ENCODE data around the gene OSBPL5.
"Not testable (repeated sequence)": the region's sequence is repeated elsewhere in the genome, so short reads cannot be mapped to it uniquely, and the experiment has no call there.

OSBPL5 gene

GRCh38 chr11:3063876-3064275, 101.2 kb downstream of the OSBPL5 start:
- not testable (repeated sequence) for H4K20me1 ChIP-seq (ENCODE audit: insufficient read depth, low read length); H2AFZ ChIP-seq (ENCODE audit: low read depth, low read length); H3K9ac ChIP-seq (ENCODE audit: low read length); H3K4me2 ChIP-seq (ENCODE audit: low read length); H3K79me2 ChIP-seq (ENCODE audit: low read length); H3K36me3 ChIP-seq (replicated peaks; ENCODE audit: low read depth, low read length); H3K4me3 ChIP-seq (ENCODE audit: low read length); H3K9me3 ChIP-seq (ENCODE audit: insufficient read depth, low read length); H3K27me3 ChIP-seq (ENCODE audit: low read depth, low read length); H3K27ac ChIP-seq (ENCODE audit: low read length); H3K4me1 ChIP-seq (ENCODE audit: low read length)

- not testable (repeated sequence) for H3K36me3 ChIP-seq (replicated peaks; ENCODE audit: low read depth, low read length); H3K79me2 ChIP-seq (ENCODE audit: low read length); H3K4me3 ChIP-seq (ENCODE audit: low read length); H3K4me2 ChIP-seq (ENCODE audit: low read length); H3K27me3 ChIP-seq (ENCODE audit: low read depth, low read length); H2AFZ ChIP-seq (ENCODE audit: low read depth, low read length); H4K20me1 ChIP-seq (ENCODE audit: insufficient read depth, low read length); H3K27ac ChIP-seq (ENCODE audit: low read length); H3K9ac ChIP-seq (ENCODE audit: low read length); H3K9me3 ChIP-seq (ENCODE audit: insufficient read depth, low read length)
- peaks cover 10% of the 10 kb centered on the region for H3K4me1 ChIP-seq (ENCODE audit: low read length)
Measured at GRCh38 chr11:3063432-3063831, 101.7 kb downstream of the OSBPL5 start.

- Histone ChIP-seq H3K4me3 (ENCODE audit: low read length) (no peak overlapping the region), H3K4me1 (ENCODE audit: low read length) (peaks cover 24% of the 10 kb centered on the region), H2AFZ (ENCODE audit: low read depth, low read length) (no peak overlapping the region), H3K36me3 (replicated peaks; ENCODE audit: low read depth, low read length) (no peaks in the 10 kb centered on the region), H3K79me2 (ENCODE audit: low read length) (peaks cover 17% of the 10 kb centered on the region), H3K4me2 (ENCODE audit: low read length) (no peak overlapping the region), H3K9me3 (ENCODE audit: insufficient read depth, low read length) (no peaks in the 10 kb centered on the region), H3K27ac (ENCODE audit: low read length) (no peak overlapping the region), H3K9ac (ENCODE audit: low read length) (no peak overlapping the region), H4K20me1 (ENCODE audit: insufficient read depth, low read length) (no peaks in the 10 kb centered on the region), H3K27me3 (ENCODE audit: low read depth, low read length) (no peaks in the 10 kb centered on the region)
- TF ChIP-seq EZH2phosphoT487 (IDR thresholded peaks at IDR 0.05; ENCODE audit: low read depth) (no peak), CTCF (IDR thresholded peaks at IDR 0.05; ENCODE audit: low read depth, low read length) (no peak)
Measured at GRCh38 chr11:3060436-3061025, 104.6 kb downstream of the OSBPL5 start.

- Histone ChIP-seq H3K9ac (ENCODE audit: low read length) (peak overlapping the region; percentile 32; the same call in 1 of the 2 replicates), H3K4me3 (ENCODE audit: low read length) (peak overlapping the region; percentile 33; the same call in 1 of the 2 replicates), H3K4me2 (ENCODE audit: low read length) (peak overlapping the region; percentile 56), H3K36me3 (replicated peaks; ENCODE audit: low read depth, low read length) (peaks cover 9% of the 10 kb centered on the region), H3K4me1 (ENCODE audit: low read length) (peaks cover 36% of the 10 kb centered on the region), H3K79me2 (ENCODE audit: low read length) (peaks cover 32% of the 10 kb centered on the region), H4K20me1 (ENCODE audit: insufficient read depth, low read length) (peaks cover 6% of the 10 kb centered on the region; the same call in 1 of the 2 replicates), H2AFZ (ENCODE audit: low read depth, low read length) (peak overlapping the region; percentile 84; the same call in 1 of the 2 replicates), H3K27ac (ENCODE audit: low read length) (peak overlapping the region; percentile 38), H3K9me3 (ENCODE audit: insufficient read depth, low read length) (no peaks in the 10 kb centered on the region), H3K27me3 (ENCODE audit: low read depth, low read length) (no peaks in the 10 kb centered on the region)
- no peak for TF ChIP-seq CTCF (IDR thresholded peaks at IDR 0.05; ENCODE audit: low read depth, low read length)
Measured at GRCh38 chr11:3058753-3059664, 106.1 kb downstream of the OSBPL5 start.
